COLO668 (cell line): ENCODE measurements around the gene SMCO2.
"Not testable (repeated sequence)": the region's sequence is repeated elsewhere in the genome, so short reads cannot be mapped to it uniquely, and the experiment has no call there.

ENCODE experiments used
- DNase-seq: peaks from one replicate; lab custom pipeline; 2025; ENCODE audit not compliant: unreplicated experiment; lab: John Stamatoyannopoulos, UW

SMCO2 gene

DNA sequence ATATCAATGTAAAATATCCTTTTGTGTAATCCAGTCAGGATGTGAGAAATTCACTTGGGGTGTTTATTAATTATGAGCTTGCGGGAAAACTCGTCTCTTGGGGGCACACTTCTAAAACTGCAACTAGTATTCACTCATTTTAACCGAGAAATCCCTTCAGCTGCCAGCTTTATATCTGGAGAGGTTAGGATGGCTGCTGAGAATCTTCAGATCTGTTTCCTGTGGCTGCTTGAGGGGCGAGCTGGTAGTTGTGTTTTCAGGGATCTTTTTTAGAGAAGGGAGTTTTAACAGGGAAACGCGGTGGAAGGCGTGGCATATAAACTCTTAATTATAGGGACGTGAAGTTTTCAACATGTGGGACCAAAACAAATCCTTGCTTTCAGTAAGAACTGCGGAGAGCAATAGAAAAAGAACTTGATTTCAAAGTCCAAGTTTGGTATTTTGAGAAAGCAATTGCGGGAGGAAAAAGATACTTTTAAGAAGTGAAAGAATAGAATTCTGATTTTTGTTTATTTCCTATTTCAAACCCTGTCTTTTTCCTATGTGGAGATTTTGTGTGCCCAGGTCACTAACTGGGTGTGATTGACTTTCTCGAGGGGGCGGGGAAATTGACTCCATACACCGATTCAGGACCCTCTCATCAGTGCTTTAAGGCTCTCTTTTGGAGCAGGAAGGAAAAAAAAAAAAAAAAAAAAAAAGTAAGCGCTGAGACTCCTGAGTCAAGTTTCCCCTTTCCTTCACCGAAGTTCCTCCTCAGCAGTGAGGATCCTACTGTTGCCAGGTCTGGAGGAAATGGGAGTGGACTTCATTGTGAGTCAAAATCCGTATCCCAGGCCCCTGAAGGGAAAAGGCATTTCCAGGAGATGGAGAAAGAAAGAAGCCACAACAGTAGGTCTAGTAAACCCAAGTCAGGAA, 78.6 kb downstream of the SMCO2 start:
- DNase-seq, result no peak

DNA sequence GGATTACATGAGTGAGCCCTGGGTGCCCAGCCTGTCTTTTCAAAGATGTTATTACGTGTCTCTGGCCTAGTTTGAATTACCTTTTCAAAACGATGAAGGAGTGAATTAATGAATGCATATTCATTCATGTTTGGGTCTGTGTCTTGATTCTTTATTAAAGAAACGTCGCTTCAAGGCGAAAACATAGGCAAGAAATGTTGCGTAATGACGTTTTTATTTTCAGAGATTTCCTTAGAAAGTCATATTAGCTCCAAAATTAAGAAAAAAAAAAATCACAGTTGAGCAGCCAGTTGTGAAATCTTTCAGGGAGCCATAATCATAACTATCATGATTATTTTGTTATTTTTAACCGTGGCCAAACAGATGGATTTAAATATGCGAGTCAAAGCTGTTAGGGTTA, 81.0 kb downstream of the SMCO2 start:
- DNase-seq, result no peak

DNA sequence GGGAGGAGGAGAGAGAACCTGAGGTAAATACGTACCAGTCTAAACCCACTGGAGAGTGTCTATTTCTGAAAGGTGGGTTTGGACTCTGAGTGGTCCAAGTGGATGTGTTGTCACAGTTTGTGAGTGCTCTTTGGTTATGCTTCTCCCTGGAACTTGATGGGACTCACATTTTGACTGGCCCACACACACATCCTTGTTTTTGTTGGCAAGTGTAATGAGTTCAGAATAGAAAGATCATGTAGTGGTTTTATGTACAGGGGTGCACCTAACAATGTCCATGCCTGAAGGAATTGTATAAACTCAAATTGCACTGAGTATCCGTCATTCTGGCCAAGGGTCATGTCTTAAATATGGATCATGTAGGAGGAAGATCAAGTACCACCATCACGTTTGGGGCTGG, 82.3 kb downstream of the SMCO2 start:
- DNase-seq, result no peak

DNA sequence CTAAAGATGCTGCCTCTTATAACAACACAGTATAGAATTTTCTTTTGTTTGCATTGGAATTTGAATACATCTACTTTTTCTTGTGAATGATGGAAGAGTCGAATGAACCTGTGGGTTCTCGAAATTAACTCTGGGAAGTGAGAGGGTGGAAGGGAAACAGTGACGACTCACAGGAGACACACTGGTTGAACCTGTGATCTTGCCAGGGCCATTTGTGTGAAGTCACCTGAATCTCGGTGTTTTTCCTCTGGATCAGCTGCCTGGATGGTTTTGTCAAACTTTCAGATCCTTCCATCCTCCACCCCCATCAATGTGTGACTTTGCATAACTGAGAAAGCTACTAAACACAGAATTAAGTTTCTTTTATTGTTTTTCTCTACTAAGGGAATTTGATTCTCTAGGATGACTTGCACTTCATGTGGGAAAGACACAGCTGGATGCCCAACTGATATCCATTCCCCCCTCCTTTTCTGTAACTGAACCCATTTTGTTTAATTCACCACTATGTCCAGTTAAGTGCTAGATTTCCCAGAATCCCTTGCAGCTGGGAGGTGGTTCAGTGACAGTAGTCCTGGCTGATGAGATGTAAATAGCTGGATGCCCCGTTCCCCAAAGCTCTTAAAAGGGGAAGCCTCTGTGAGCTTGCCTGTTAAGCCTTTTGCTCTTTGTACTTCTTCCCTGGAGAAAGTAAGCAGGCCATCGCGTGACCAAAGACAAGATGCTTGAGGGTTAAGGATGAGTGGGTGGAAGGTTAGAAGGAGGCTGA, 83.8 kb downstream of the SMCO2 start:
- DNase-seq, result no peak

DNA sequence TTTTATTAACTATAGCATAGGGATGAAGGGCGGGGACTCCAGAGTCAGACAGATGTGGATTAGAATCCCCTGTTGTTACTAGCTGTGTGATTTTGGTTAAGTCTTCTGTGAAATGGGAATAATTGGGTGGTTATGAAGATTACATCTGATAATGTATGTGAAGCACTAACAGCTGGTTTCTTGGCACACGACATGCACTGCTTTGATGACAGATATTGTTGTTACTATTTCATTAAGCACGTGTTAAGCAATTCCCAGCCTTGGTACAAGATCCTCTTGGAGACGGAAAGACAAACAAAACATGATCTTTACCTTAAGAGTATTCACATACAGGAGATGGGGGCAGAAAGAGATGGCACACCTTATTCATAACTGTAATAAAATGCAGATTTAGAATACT, 85.4 kb downstream of the SMCO2 start:
- no peak for DNase-seq

DNA sequence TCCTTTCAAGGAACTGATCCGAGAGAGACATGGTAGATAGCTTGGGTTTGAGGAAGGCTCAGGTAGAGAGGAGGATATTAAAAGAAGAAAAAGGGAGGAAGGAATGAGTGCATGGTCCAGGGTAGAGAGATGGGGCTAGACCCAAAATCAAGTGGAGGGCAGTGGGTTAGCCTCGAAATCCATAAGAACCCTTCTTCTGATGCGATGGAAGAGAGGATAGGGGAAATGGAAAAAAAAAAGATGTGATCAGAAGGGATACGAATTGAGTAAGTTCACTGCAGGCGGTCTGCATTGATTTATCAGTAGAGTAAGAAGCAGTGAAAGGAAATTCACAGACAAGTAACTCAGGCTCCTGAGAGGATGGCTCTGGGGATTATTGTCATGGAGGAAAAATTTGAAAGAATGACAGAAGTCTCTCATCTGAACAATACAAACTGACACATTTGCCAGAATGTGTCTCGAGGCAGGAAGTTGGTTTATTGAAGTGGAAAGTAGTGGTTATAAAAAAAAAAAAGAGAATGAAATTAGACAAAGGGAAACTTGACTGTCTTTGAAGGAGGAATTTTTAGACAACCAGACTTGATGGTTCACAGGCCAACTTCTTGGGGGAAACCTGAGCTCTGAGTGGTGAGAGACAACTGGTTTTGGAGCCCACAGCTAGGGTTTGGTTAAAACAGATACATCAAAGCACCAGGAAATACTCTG, 87.7 kb downstream of the SMCO2 start:
- DNase-seq, result no peak

DNA sequence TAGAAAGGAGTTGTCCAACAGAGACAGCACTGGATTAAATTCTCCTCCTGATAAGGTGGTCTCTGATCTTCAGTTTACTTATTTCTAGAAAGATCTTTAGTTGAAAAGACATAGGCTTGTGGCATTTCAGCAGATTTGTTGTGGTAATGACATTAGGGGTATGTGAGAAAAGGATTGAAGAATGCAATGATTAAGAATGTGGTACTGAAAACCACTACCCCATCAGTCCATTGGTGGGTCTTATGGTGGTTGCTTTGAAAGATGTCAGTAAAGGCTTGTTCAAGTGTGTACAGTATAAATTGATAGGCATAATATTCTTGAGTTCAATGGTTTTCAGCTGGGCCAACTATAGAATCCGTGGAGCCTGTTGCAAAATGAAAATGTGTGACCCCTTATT, 88.2 kb downstream of the SMCO2 start:
- no peak for DNase-seq

DNA sequence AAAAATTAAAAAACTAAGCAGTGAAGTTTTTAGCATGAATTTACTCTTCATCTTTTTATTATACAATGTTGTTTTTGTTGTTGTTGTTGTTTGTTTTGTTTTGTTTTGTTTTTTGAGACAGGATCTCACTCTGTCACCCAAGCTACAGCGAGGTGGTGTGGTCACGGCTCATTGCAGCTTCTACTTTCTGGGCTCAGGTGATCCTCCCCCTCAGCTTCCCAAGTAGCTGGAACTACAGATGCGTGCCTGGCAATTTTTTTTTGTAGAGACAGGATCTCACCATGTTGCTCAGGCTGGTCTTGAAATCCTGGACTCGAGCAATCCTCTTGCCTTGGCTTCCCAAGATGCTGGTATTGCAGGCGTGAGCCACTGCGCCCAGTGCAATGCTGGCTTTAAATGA, 88.8 kb downstream of the SMCO2 start:
- no peak for DNase-seq

DNA sequence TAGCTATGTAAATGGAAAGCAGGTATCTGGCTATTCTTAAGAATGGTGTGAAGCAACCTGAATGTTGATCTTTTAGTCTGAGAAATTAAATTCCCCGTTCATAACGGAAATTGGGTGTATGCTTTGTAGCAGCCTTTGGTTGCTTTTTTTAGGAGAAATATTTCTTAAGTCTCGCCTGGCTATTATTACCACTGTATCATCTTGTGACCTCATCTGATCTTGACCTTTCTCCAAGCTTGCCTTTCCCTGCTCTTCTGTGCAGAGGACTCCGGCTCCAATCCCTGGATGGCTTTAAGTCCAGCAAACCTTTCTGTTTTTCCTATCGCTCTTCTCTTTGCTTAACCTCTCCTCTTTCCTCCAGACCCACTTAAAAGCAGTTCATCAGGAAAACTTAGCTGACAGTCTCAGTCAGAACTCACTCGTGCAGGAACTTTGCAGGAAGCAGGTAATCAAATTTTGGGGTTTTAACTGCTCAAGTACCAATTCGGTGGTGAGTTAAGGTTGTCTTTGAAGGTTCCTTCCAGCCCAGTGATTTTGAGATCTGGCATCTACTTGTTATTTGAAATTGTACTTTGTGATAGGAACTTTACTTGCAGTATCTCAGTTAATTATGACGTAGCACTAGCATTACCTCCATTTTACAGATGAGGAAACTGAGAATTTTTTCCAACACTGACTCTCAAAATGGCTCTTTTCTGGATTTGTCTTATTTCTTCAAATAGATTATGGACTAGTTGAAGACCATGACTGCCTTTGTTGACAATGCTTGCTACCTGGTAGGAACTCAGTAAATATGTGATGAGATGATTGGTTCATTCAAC, 91.5 kb downstream of the SMCO2 start:
- no peak for DNase-seq

DNA sequence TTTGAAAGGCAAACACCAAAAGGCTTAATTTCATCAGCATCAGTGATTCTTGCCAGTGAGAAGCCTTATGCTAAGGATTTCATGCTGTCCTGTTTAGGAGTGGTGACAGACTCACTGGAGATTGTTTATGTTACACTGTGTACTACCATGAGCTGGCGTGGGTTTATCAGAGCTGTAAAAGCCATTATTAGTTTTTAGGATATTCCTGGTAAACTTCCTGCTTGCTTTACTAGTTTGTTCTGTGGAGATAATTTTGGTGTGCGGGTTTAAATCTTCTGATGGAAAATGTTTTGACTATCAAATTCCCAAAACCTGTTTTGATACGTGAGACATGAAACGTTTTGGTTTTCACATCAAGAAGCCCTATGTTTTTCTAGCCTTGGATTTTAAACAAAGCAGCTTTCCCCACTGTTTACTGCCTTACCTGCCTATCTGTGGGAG, 92.7 kb downstream of the SMCO2 start:
- no peak for DNase-seq

DNA sequence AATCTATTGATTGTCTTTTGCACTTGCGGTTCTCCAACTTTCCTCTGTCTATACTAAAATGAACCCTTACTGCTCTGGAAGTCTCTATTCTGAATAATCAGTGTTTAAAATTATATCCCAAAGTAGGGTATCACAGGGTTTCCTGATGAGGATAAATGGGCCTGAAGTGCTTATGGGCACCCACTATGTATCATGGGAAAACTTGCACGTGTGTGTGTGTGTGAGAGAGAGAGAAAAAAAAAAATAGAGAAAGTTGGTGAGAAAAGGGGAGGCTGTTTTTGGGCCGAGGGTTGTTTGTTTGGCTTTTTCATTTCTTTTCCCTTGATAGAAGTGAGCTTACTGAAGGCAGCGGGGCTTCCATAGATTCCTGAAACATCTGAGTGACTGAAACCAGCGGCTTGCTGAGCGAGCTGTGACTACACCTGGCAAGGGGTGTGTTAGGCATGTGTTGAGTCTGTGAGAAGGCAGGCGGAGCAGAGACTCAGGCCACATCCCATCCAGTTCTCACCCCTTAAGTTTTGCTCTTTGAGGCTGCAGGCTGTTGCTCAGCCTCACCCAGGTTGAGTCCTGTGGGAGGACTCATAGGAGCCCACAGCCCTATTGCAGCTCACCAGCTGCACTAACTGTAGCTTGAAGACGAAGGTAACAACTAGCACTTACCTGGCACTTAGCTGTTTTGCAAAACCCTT, 94.6 kb downstream of the SMCO2 start:
- no peak for DNase-seq

DNA sequence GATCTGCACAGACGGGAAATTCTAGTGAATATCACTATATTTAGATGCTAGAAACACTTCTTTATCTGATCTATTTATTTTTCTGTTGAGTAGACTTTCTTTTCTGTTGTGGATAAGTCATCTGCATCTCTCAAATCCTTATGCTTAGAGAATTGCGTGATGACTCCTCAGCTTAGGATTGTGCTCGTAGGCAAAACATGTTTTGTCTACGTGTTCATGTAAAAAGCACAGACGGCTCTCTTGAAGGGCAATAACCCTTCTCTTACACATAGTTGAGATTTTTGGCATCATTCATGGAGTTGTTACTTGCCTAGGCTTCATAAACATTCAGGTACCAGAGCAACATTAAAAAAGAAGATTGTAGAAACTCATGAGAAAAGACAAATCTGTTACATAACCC, 96.1 kb downstream of the SMCO2 start:
- no peak for DNase-seq

DNA sequence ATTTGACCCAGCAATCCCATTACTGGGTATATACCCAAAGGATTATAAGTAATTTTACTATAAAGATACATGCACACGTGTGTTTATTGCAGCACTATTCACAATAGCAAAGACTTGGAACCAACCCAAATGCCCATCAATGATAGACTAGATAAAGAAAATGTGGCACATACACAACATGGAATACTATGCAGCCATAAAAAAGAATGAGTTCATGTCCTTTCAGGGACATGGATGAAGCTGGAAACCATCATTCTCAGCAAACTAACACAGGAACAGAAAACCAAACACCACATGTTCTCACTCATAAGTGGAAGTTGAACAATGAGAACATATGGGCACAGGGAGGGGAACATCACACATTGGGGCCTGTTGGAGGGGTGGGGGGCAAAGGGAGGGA, 98.3 kb downstream of the SMCO2 start:
- DNase-seq, result not testable (repeated sequence)

DNA sequence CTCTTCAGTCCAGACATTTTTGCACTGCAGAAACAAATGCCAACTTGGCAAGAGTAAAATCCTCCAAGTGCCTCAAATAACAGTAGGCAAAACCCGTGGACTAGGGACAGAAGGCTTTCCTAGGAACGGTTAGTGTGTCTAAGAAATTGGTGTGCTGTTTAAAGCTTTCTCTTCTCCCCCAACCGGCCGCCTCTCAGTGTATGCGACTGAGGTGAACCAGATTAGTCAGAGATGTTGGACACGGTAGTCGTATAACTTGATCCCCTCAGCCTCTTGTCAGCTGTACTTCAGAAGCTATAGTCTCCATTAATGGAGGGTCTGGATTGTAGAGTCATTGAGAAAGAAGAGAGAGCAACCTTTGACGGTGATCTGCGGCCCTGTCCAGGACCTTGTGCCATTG, 99.1 kb downstream of the SMCO2 start:
- no peak for DNase-seq

DNA sequence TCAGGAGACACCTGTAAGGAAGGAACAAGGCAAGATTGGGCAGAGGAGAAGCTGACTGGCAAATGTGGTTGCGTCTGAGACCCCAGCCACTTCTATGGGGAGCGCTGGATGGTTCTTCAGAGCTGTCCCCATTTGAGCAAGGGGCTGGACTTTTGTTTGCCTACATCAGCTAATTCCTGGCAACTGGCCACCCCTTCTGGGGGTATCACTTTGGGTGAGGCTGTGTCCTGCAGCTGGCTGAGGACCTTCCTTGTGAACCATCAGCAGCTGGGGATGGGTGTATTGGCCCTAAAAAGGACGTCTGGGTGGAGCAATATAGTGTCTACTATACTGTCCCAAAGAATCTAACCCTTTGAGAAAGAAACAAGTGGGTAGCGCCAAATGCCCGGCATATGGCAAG, 101.1 kb downstream of the SMCO2 start:
- no peak for DNase-seq

DNA sequence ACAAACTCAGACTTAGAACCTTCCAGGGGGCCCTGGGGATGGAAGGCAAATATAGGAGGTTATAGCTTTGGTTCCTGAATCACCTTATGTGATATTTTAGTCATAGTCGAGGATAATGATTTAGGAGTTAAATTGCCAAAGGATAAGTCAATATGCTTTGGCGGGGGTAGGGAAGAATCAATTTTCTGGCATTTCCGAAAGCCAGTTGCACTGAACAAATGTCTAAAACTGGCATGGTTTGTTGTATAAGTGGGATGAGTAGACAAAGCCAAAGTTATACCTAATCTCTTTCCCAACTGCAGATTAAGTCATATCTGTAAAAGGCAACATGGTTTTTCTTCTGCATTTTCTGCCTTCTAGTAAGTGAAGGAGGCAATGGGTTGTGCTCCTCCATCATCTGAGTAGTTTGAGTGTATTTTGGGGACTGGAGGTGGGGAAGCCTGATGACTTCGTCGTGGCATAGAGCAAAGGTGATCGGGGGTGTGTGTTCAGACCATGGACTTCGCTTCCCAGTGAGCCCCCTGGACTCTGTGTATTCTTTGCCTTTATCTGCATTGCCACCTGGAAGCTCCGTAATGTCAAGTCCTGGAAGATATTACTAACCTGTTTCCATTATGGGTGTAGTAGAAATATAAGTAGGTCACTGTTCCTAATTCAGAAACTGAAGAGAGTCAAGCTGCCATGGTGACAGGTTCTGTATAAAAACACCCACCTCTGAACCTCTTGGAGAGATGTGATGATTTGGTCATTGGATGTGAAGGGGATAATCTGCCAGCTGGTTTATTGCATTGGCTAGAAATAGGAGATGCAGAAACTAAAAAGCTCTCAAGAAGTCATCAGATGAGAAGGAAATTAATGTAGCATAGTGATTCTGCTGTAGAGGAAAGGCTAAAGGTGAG, 102.0 kb downstream of the SMCO2 start:
- DNase-seq, result no peak

DNA sequence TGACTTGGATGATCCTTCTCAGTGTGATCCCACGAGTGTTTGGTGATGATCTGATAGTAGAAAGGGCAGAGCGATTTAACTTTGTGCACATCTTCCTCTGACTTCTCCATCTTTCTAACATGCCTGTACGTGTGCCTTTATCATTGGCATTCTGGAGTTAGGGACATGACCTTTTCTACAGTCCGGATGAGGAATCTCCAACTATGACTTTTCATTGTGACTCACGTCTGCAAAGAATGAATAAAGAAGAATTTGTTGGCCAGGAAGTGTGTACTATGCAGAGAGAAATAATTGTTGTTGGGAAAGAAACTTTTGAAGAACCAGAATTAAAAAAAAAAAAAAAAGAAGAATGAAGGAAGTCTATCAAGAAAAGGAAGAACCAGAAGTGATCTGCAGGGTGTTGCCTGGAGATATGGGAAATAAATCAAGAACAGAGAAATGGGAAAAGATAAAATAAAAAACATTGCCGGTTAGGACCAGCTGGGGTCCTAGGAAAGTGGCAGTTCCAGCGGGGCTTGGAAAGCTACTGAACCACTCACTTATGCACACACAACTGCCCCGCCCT, 102.8 kb downstream of the SMCO2 start:
- DNase-seq, result no peak

DNA sequence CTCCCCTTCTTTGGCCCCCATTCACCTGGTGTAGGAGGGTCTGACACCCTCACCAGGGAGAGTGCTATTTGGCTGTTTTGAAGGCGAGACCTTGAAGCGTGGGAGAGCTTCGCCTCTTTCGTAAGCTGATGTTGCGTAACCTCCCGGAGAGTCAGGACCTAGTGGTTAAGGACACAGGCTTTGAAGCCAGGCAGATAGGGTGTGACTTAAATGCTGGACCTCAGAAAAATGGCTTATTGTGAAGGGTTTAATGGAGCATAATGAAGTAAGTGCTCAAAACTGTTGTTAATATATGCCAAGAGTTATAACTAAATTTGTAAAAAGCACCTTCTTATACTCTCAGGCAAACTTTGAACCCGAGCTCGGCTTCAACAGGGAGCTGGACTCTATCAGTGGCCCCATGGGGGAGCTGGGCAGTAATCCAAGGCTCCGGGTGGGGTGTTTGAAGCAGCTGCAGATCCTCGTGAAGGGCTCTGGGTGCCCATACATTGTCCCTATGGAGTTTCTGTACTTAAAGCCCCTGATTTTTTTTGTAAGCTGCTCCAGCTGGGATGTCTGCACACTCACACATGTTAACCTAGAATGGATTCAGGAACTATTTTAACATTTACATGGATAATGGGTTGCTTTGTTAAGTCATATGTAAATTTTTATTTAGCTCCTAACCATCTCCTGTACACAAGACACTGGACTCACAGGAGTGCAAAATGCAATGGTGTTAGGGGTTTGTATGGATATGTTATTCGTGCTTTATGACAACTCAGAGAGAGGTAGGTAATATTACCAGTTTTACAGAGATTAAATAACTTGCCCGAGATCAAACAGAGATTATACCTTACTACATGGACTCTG, 103.5 kb downstream of the SMCO2 start:
- no peak for DNase-seq
